Vagina (tissue), 2 donors: ENCODE measurements around the gene DNMBP.

Experiments
- POLR2A ChIP-seq, 2 donors: fragments of 450-650 bp; IDR thresholded peaks; one replicate each; pipeline ENCODE4 v1.6.1; 2017; ENCODE audit warnings: antibody characterized with exemption in 2 of 2, mild to moderate bottlenecking in 2 of 2, moderate library complexity in 2 of 2
- TF ChIP-seq, protein P1 (sequence below), 3 experiments: fragments of 450-650 bp in 2 of 3; fragments of 200-600 bp in 1 of 3; sonication (generic) in 1 of 3; IDR thresholded peaks; one replicate each; pipeline ENCODE4 v1.5.1; 2017 to 2019; ENCODE audit warnings: antibody characterized with exemption in 3 of 3, mild to moderate bottlenecking in 2 of 3, moderate library complexity in 2 of 3

DNA sequence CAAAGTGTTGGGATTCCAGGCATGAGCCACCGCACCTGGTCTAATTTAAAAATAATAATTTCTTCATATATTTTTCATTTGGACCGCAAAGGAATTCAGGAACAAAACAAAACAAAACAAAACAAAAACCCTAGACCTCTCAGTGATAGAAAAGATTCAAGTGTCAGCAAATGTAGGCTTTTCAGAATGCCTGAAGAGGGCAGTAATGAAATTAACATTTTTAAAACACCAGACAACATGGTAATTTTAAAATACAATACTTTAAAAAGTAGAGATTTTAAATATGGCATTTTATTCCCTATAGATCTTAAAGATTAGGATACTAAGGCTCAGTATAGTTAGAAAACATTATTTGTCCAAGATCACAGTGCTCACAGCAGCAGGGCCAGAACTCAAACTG, 36.6 kb downstream of the DNMBP start:
- no peak for TF ChIP-seq POLR2A (IDR thresholded peaks at IDR 0.05)
- TF ChIP-seq, protein P1, sequence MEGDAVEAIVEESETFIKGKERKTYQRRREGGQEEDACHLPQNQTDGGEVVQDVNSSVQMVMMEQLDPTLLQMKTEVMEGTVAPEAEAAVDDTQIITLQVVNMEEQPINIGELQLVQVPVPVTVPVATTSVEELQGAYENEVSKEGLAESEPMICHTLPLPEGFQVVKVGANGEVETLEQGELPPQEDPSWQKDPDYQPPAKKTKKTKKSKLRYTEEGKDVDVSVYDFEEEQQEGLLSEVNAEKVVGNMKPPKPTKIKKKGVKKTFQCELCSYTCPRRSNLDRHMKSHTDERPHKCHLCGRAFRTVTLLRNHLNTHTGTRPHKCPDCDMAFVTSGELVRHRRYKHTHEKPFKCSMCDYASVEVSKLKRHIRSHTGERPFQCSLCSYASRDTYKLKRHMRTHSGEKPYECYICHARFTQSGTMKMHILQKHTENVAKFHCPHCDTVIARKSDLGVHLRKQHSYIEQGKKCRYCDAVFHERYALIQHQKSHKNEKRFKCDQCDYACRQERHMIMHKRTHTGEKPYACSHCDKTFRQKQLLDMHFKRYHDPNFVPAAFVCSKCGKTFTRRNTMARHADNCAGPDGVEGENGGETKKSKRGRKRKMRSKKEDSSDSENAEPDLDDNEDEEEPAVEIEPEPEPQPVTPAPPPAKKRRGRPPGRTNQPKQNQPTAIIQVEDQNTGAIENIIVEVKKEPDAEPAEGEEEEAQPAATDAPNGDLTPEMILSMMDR (IDR thresholded peaks at IDR 0.05), result no peak
